Spleen (tissue), 11 donors: Measurements from ENCODE around the gene VWC2. TPM values are rescaled to one million over a fixed set of nuclear protein-coding genes. Genes with fewer than 3 reads are reported as not detected.

Experiments
- DNase-seq: peaks from one replicate; pipeline ENCODE4 v3.0.0-alpha.2; 2020
- H3K27ac ChIP-seq, 8 donors: fragments of 200-600 bp; sonication (generic) in 7 of 8; 1 replicate in 4 of 8; 2 replicates in 4 of 8; pipeline versions ENCODE4 v1.5.0 to v1.8.0; 2016 to 2021; ENCODE audit warnings: inconsistent platforms in 4 of 8, mild to moderate bottlenecking in 4 of 8, moderate library complexity in 1 of 8
- H3K27me3 ChIP-seq, 7 donors: fragments of 200-600 bp; sonication (generic) in 6 of 7; replicated peaks in 1 of 7; 1 replicate in 4 of 7; 2 replicates in 3 of 7; pipeline versions ENCODE4 v1.5.0 to v1.8.0; 2016 to 2021; ENCODE audit warnings: inconsistent platforms in 3 of 7, mild to moderate bottlenecking in 1 of 7
- H3K36me3 ChIP-seq, 6 donors: fragments of 200-600 bp; sonication (generic) in 5 of 6; 1 replicate in 4 of 6; 2 replicates in 2 of 6; pipeline versions ENCODE4 v1.5.0 to v1.8.0; 2016 to 2021; ENCODE audit warnings: inconsistent platforms in 2 of 6
- H3K4me1 ChIP-seq, 6 donors: fragments of 200-600 bp; sonication (generic) in 5 of 6; 1 replicate in 3 of 6; 2 replicates in 3 of 6; pipeline versions ENCODE4 v1.5.0 to v1.8.0; 2016 to 2021; ENCODE audit warnings: inconsistent platforms in 3 of 6
- H3K4me3 ChIP-seq, 8 donors: fragments of 200-600 bp; sonication (generic) in 7 of 8; 1 replicate in 4 of 8; 2 replicates in 4 of 8; pipeline versions ENCODE4 v1.5.0 to v1.8.0; 2016 to 2021; ENCODE audit warnings: inconsistent platforms in 4 of 8, mild to moderate bottlenecking in 4 of 8, moderate library complexity in 2 of 8
- H3K9me3 ChIP-seq, 8 donors: fragments of 200-600 bp; sonication (generic) in 7 of 8; 1 replicate in 4 of 8; 2 replicates in 4 of 8; pipeline versions ENCODE4 v1.5.0 to v1.8.0; 2016 to 2021; ENCODE audit warnings: inconsistent platforms in 4 of 8
- POLR2A ChIP-seq, 3 donors: fragments of 450-650 bp; IDR thresholded peaks; one replicate each; pipeline ENCODE4 v1.5.1; 2017; ENCODE audit warnings: antibody characterized with exemption in 3 of 3, mild to moderate bottlenecking in 1 of 3
- POLR2AphosphoS5 ChIP-seq, 3 donors: sonication (generic); formaldehyde crosslinking; IDR thresholded peaks; one replicate each; pipeline ENCODE4 v1.5.1; 2017; ENCODE audit warnings: antibody characterized with exemption in 3 of 3
- WGBS, 5 donors: extraction: QIAGEN DNeasy Blood & Tissue Kit in 3 of 5; methylation state at CpG; one replicate each; pipeline versions ENCODE4 v1.1.5 to v1.1.7; 2013 to 2018; 5-methylcytosine and 5-hydroxymethylcytosine counted together
- intact Hi-C: fragments of 100-400 bp; cut with DNase I; formaldehyde crosslinking; loops from one replicate; pipeline ENCODE4 v1.15.0; 2023; ENCODE audit warnings: low total_unique reads
- polyA plus RNA-seq, 3 donors: library from polyadenylated mRNA; stranded (reverse); fragments of 200-250 nt; gene quantifications; one replicate each; pipeline ENCODE4 v1.2.1, GENCODE V29; 2013
- total RNA-seq, 7 donors: library from RNA; depleted of rRNA in 3 of 7; stranded (reverse); fragments of >200 nt in 3 of 7; fragmentation: NEBNext Ultra II Directional in 4 of 7; extraction: Animal tissue kit (Norgen Biotek cat#: 25700) in 4 of 7; gene quantifications; one replicate each; pipeline versions ENCODE4 v1.1.0 to v1.2.1, GENCODE V29; 2016 to 2021
- TF ChIP-seq, protein P1 (sequence below), 11 experiments: fragments of 200-600 bp in 7 of 11; fragments of 450-650 bp in 4 of 11; sonication (generic) in 4 of 11; IDR thresholded peaks in 8 of 11; conservative IDR thresholded peaks in 3 of 11; 1 replicate in 7 of 11; 2 replicates in 4 of 11; pipeline versions ENCODE4 v1.4.0 to v1.8.0; 2016 to 2021; ENCODE audit warnings: antibody characterized with exemption in 11 of 11, inconsistent platforms in 4 of 11, mild to moderate bottlenecking in 1 of 11
- donor health status: healthy with polysubstance abuse.
- donor health status: DM: no; HTN: no; CAD: no; lungs with moderate emphysema.
- donor health status: DM: no; HTN: no; CAD: no.
- donor health status: Bipolar disorder and iron deficiency.
- donor health status: healthy.
- donor health status: DM: no; HTN: no; CAD: no.
- donor health status: DM: yes; HTN: yes; CAD: no.

The VWC2 gene
- total and polyA plus RNA-seq, 10 donors, result under 0.01 to 0.11 (median 0.07) TPM; not detected in 7

DNA sequence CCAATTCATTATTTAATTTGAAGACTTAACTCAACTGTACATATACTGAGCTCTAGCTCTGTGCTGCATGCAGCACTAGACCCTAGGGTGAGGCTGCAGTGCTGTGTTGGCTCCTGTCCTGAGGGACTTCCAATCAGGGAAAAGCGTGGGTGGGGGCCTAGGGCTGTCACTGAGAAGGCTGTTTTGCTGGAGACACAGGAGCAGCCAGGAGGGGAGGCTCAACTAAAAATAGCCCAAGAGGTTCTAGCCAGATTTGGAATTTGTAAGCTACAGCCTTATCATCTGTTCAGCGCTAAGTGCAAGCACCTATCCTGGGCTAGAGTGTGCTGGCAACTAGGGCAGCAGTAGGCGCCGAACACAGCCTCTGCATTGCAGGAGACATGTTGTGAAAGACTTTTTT is 121.1 kb downstream of the VWC2 start:
- intact Hi-C loops, result no loop called here
- no peak for DNase-seq
- WGBS, 5 donors, result 70 to 94% (median 85%) methylated on average over 4 of the region's 4 CpGs
- H3K27ac ChIP-seq, result no peak overlapping the region
- H3K27me3 ChIP-seq, result no peaks in the 10 kb centered on the region
- H3K9me3 ChIP-seq, result peaks cover 0 to 4% (median 0%) of the 10 kb centered on the region in 8 donors
- no peaks in the 10 kb centered on the region for H3K4me1 ChIP-seq
- TF ChIP-seq POLR2AphosphoS5 (IDR thresholded peaks at IDR 0.05) (no peak), POLR2A (IDR thresholded peaks at IDR 0.05) (no peak)
- TF ChIP-seq, protein P1, sequence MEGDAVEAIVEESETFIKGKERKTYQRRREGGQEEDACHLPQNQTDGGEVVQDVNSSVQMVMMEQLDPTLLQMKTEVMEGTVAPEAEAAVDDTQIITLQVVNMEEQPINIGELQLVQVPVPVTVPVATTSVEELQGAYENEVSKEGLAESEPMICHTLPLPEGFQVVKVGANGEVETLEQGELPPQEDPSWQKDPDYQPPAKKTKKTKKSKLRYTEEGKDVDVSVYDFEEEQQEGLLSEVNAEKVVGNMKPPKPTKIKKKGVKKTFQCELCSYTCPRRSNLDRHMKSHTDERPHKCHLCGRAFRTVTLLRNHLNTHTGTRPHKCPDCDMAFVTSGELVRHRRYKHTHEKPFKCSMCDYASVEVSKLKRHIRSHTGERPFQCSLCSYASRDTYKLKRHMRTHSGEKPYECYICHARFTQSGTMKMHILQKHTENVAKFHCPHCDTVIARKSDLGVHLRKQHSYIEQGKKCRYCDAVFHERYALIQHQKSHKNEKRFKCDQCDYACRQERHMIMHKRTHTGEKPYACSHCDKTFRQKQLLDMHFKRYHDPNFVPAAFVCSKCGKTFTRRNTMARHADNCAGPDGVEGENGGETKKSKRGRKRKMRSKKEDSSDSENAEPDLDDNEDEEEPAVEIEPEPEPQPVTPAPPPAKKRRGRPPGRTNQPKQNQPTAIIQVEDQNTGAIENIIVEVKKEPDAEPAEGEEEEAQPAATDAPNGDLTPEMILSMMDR (IDR thresholded peaks at IDR 0.05 in 8 of 11, conservative IDR thresholded peaks at IDR 0.05 in 3 of 11), result no peak
- H3K4me3 ChIP-seq, result no peak overlapping the region
- H3K36me3 ChIP-seq, result no peaks in the 10 kb centered on the region

DNA sequence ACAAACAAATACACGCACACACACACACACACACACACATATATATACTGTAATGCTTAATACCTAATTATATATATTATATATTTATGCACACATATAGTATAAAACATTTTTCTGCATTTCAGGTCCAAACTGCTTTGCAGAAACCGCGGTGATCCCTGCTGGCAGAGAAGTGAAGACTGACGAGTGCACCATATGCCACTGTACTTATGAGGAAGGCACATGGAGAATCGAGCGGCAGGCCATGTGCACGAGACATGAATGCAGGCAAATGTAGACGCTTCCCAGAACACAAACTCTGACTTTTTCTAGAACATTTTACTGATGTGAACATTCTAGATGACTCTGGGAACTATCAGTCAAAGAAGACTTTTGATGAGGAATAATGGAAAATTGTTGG is 138.5 kb downstream of the VWC2 start:
- WGBS, 5 donors, result 83 to 91% (median 88%) methylated on average over 8 of the region's 8 CpGs
- TF ChIP-seq POLR2A (IDR thresholded peaks at IDR 0.05) (no peak), POLR2AphosphoS5 (IDR thresholded peaks at IDR 0.05) (no peak)
- TF ChIP-seq, protein P1 (IDR thresholded peaks at IDR 0.05 in 8 of 11, conservative IDR thresholded peaks at IDR 0.05 in 3 of 11), result no peak

DNA sequence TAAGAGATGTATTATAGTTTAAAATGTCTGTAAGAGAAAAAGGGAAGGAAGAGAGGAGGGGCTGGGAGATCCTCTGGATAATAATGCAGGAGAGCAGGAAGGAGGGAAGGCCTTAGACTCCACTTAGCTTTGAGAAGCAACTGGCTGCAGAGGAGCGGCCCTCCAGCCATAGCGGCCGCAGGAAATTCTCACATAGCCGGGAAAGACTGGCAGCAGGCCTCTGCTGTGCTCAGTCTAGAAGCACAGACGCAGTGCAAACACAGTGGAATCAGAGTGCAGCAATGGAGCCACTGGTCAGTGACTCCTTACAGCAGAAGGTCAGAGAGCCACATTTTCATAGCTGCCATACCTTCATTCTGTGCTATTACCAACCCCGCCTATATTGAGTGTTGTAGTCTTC is 153.3 kb downstream of the VWC2 start:
- no peaks in the 10 kb centered on the region for H3K27me3 ChIP-seq
- no peak overlapping the region for H3K27ac ChIP-seq
- H3K4me1 ChIP-seq, result no peaks in the 10 kb centered on the region
- no peak overlapping the region for H3K4me3 ChIP-seq
- H3K36me3 ChIP-seq, result no peaks in the 10 kb centered on the region
- WGBS, 5 donors, result 77 to 86% (median 80%) methylated on average over 6 of the region's 6 CpGs
- DNase-seq, result no peak
- peaks cover 0 to 20% (median 12%) of the 10 kb centered on the region in 8 donors for H3K9me3 ChIP-seq
- TF ChIP-seq, protein P1 (IDR thresholded peaks at IDR 0.05 in 8 of 11, conservative IDR thresholded peaks at IDR 0.05 in 3 of 11), result no peak
- TF ChIP-seq POLR2AphosphoS5 (IDR thresholded peaks at IDR 0.05) (no peak), POLR2A (IDR thresholded peaks at IDR 0.05) (no peak)
- intact Hi-C loops, result no loop called here

More for the DNA sequence above, 138.5 kb downstream of the VWC2 start:
- no peak overlapping the region for H3K27ac ChIP-seq
- no peaks in the 10 kb centered on the region for H3K4me1 ChIP-seq
- H3K27me3 ChIP-seq, result no peaks in the 10 kb centered on the region
- H3K4me3 ChIP-seq, result no peak overlapping the region
- no peaks in the 10 kb centered on the region for H3K36me3 ChIP-seq
- intact Hi-C loops, result no loop called here
- DNase-seq, result no peak
- H3K9me3 ChIP-seq, result peaks cover 0 to 5% (median 0%) of the 10 kb centered on the region in 8 donors

DNA sequence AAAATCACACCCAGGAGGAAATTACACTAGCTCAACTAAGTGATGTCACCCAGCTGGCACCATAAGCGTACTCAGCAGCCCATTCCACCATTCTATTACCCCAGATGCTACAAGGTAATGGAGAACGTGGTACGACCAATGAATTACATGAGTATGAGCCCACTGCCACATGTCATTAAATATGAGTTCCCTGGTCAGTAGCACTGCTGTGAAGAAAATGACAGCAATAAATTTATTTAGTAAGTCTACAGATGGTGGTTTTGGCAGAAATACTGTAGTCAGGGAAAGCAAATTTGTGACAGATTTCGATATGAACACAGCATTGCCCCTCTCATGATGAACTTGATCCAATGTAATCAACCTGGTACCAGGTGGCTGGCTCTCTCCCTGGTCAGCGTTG is 154.2 kb downstream of the VWC2 start:
- intact Hi-C loops, result no loop called here
- 75 to 88% (median 84%) methylated on average over 5 of the region's 5 CpGs for WGBS, 5 donors
- no peaks in the 10 kb centered on the region for H3K27me3 ChIP-seq

More for the DNA sequence above, 154.2 kb downstream of the VWC2 start:
- Histone ChIP-seq H3K4me3 (no peak overlapping the region), H3K9me3 (peaks cover 0 to 30% (median 21%) of the 10 kb centered on the region in 8 donors), H3K36me3 (no peaks in the 10 kb centered on the region), H3K4me1 (no peaks in the 10 kb centered on the region), H3K27ac (no peak overlapping the region)
- no peak for DNase-seq
- no peak for TF ChIP-seq POLR2A (IDR thresholded peaks at IDR 0.05)
- TF ChIP-seq, protein P1 (IDR thresholded peaks at IDR 0.05 in 8 of 11, conservative IDR thresholded peaks at IDR 0.05 in 3 of 11), result no peak
- no peak for TF ChIP-seq POLR2AphosphoS5 (IDR thresholded peaks at IDR 0.05)
